ENCODE data around the gene TRUB2.

Gene TRUB2

DNA sequence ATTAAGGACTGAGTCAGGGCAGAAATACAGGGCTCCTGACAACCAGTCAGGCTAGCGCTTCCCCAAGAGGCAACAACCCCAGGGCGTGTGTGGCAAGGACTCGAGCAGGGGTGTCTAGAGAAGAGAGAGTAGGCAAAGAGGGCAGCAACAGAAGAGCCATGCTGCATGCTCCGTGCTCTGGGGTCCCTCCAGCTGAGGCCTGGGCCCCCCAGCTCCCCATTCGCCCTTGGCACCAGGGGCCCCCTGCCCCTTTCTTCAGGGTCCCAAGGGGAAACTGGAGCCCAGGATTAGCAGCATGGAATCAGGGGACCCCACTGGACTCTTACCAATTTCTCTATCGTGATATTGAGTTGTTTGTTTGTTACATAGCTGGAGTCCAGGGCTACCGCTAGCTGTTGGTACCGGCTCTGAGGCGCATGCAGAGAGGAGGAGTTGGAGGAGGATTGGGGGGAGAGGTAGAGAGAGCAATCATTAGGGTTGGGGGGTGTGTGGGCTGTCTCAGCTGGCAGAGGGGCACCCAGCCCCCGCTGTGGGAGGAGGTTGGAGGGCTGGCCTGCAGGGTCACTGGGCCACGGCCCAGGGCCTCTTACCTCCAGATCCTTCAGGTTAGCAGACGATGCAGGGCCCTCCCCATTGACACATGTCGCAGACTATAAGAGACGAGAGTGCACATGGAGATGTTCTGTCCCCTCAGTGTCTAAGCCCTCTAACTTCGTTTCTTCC, 55.2 kb downstream of the TRUB2 start:
- DNase-seq (ENCODE audit: insufficient read length, low spot score) (no peak), FAIRE-seq (no peak)
- TF ChIP-seq, protein P1, sequence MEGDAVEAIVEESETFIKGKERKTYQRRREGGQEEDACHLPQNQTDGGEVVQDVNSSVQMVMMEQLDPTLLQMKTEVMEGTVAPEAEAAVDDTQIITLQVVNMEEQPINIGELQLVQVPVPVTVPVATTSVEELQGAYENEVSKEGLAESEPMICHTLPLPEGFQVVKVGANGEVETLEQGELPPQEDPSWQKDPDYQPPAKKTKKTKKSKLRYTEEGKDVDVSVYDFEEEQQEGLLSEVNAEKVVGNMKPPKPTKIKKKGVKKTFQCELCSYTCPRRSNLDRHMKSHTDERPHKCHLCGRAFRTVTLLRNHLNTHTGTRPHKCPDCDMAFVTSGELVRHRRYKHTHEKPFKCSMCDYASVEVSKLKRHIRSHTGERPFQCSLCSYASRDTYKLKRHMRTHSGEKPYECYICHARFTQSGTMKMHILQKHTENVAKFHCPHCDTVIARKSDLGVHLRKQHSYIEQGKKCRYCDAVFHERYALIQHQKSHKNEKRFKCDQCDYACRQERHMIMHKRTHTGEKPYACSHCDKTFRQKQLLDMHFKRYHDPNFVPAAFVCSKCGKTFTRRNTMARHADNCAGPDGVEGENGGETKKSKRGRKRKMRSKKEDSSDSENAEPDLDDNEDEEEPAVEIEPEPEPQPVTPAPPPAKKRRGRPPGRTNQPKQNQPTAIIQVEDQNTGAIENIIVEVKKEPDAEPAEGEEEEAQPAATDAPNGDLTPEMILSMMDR (IDR thresholded peaks at IDR 0.05; ENCODE audit: insufficient read depth, missing control alignments): no peak

DNA sequence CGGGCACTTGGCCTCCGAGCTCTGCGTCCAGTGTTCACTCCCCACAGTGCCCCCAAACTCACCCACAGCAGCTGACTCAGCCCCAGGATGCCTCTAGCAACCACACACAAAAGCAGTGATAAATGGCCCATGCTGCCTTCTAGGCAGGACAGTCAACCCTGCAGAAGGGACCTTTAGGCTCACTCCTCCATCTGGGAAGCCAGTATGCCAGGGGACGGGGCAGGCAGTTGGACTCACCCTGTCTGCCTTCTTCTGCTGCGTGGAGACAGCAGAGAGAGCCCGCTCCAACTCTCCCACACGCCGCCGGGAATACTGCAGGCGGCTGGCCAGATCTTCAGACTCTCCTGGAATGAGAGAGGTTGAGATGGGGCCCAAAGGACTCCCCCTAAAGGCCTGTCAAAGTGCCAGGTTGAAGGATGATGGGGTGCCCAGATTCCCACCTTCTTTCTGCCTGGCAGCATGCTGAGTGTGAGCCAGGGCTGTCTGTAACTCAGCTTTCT, 56.8 kb downstream of the TRUB2 start:
- DNase-seq (ENCODE audit: insufficient read length, low spot score): no peak
- TF ChIP-seq, protein P1 (IDR thresholded peaks at IDR 0.05; ENCODE audit: insufficient read depth, missing control alignments): no peak
- no peak for FAIRE-seq

DNA sequence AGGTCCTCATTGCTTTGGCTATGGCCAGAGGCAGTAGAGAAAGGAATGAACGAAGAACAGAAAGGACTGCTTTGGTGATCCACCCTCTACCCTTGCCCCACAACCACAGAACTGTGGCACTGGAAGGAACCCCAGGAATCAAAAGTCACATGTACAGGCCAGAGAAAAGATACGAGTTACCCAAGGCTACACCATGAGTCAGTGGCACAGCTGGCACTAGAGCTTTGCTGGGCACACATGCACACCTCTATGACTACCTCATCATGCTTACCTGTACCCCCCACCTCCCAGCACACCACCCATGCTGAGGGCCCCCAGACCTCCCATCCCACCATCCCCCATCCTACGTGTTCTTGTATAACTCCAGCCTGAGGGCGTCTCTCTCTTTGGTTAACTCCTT, 59.6 kb downstream of the TRUB2 start:
- TF ChIP-seq, protein P1 (IDR thresholded peaks at IDR 0.05; ENCODE audit: insufficient read depth, missing control alignments): no peak
- DNase-seq (ENCODE audit: insufficient read length, low spot score) (no peak), FAIRE-seq (no peak)

DNA sequence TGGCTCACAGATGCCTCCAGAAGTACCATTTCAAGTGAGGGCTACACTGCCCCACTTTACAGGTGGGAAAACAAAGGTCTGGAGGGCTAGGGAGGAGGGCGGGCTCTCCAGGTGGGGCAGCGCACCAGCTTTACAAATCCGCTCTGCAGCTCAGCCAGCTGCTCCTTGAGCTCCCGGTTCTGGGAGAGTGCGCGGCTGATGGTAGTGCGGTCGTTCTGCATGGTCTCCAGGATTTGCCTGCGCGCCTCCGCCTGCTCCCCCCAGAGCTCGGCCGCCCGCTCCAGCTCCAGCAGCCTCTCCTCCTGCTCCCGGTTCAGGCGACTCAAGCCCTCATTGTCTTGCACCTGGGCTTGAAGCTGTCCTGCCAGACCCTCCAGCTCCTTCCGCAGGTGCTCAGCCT, 61.9 kb downstream of the TRUB2 start:
- FAIRE-seq (no peak), DNase-seq (ENCODE audit: insufficient read length, low spot score) (no peak)
- TF ChIP-seq, protein P1 (IDR thresholded peaks at IDR 0.05; ENCODE audit: insufficient read depth, missing control alignments): no peak

DNA sequence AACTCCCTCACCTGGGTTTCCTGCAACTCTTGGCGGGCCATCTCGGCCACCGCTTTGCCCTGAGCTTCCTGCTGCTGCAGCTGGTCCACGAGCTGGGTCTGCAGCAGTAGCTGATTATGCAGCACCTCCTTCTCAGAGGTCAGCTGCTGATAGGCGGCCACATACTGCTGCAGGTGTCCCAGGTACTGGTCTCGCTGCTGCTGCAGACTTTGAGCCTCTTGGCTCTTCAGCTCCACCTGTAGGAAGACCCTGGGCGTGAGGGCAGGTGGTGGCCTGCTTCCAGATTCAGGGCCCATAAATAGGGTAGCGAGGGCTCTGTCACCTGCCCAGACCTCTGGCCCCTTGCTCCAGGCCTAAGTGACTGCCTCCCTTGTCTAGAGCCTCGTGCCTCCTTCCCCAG, 63.1 kb downstream of the TRUB2 start:
- DNase-seq (ENCODE audit: insufficient read length, low spot score): no peak
- TF ChIP-seq, protein P1 (IDR thresholded peaks at IDR 0.05; ENCODE audit: insufficient read depth, missing control alignments): no peak
- FAIRE-seq: no peak

DNA sequence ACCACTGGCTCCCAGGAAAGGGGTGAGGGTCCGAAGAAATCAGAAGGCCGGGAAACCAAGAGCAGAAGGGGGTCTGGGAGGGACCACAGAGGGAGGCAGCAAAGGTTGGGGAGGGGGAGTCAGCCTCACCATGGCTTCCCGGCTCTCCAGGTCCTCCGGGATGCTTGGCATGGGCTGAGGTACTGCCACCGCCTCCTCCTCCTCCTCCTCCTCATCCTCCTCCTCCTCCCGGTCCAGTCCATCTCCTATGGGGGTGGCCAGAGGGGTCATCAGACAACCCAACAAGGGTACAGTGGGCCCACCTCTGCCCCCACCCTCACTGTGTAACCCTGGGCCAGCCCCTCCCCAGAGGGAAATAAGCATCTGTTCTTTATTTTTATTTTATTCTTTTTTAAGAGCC, 63.9 kb downstream of the TRUB2 start:
- TF ChIP-seq, protein P1 (IDR thresholded peaks at IDR 0.05; ENCODE audit: insufficient read depth, missing control alignments): no peak
- DNase-seq (ENCODE audit: insufficient read length, low spot score): no peak
- no peak for FAIRE-seq

DNA sequence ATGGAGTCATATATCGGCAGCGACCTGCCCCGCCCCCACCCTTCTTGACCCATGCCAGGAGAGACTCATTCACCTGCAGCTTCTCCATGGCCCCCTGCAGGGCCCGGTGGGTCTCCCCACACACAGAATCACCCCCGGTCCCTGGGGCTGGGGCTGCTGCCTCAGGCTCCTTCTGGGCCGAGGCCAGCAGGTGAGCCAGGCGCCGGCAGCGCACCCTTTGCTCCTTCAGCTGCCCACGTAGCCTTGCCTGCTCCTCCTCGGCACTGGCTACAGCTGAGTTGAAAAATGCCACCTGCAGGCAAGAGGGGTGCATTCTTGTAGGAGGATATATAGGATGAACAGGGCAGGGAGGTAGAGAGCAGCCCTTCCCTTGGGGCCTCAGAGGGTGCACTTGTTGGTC, 64.3 kb downstream of the TRUB2 start:
- DNase-seq (ENCODE audit: insufficient read length, low spot score) (no peak), FAIRE-seq (no peak)
- TF ChIP-seq, protein P1 (IDR thresholded peaks at IDR 0.05; ENCODE audit: insufficient read depth, missing control alignments): no peak
